HG03108 (cell line): ENCODE measurements around the gene INKA2.
A peak's percentile ranks its signal among the peaks of the same experiment; 100 is the strongest.

ENCODE experiments used
- ATAC-seq: cut with Tn5 transposase; IDR thresholded peaks from one replicate; pipeline ENCODE4 v1.9.1; 2021; ENCODE audit warnings: moderate library complexity; ENCODE audit not compliant: unreplicated experiment

Gene INKA2

DNA sequence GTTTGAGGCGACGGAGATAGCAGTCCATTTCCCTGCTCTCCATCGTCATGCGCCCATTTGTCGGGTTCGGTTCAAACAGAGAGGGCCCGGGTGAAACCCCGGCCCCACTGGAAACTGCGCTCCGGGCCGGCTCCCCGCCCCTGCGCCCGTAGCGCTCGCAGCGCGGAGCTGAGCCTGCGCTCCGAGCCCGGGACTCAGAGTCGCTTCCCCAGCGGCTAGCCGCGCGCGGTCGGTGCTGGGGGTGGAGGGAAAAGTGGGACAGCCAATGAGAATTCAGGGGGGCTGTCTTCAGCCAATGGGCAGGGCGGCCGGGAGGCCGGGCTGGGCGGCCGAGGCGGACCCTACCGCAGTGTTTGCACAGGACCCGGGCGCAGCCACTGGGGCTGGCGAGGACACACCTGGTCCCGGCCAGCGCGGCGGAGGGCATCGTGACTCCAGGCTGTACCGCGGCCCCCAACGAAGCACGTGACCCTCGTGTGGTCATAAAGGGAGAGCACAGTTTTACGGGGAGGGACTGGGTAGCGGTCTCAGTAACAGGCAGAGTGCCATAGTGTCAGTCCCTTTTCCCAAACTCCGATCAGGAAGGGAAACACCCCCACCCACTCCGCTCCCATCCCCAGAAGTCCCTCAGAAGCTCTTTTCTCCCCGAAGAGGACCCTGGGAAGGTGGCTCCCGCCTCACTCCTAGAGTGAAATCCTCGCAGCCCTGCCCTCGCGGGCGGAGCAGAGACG, at the start of gene INKA2:
TSS of gene INKA2 (minus strand) at position 202 of the 731 bp plus-strand sequence. CDS start at position 49, 153 bp downstream.
- ATAC-seq, result peak; percentile 84

GRCh38 chr1:111786669-111787207, 47.5 kb upstream of the INKA2 start:
- no peak for ATAC-seq

GRCh38 chr1:111784273-111784901, 45.2 kb upstream of the INKA2 start:
- no peak for ATAC-seq

GRCh38 chr1:111779546-111779945, 40.4 kb upstream of the INKA2 start:
- no peak for ATAC-seq

DNA sequence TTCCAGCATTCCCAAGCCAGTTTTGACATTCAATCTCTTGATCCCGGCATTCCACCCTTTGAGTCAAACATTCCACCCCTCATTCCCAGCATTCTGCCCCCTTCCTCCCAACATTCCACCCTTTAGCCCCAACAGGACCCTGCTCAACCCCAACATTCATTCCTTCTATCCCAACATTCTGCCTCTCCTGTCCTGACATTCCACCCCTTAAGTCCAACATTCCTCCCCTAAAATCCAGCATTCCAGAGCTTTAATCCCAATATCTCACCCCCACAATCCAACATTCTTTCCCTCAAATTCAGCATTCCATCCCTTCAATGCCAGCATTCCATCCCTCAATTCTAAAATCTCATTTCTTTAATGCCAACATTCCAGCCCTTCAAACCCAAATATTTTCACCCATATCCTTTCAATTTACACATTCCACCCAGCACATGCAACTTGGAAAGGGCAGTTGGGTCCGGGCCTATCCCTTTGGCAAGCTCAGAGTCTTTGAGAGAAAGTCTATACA, 39.4 kb upstream of the INKA2 start:
- no peak for ATAC-seq

DNA sequence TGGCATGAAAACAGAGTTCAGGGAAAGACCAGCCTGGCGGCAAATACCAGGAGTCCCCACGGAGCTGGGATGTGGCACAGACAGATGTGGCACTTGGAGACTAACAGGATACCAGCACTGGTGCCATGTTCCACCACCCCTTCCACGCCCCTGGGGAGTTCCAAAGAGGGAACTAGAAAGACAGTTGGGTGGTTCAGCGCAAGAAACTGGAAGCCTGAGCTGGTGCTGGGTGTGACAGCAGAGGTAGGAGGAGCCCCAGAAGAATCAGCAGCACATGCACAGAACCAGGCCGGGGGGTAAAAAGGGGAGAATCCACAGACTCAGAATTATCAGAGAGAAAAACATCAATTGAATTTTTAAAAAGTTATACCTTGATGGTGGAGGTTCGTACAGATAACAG, 38.9 kb upstream of the INKA2 start:
- no peak for ATAC-seq

DNA sequence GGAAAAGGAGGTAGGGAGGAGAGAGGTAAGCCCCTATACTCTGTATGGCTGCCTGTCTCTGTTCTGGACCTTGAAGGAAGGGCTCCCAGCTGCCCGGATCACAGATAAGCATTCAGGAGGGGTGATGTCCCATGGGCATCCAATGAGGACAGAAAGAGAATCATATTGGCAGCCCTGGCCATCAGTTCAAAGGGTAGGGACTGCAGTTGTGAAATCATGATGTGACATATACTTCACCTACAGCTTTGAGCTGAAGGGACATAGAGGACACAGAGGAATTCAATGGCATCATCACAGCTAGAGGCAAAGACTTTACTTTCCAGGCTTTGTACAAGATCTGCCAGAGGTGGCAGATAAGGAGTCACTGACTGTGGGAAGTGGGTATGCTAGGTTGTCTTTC, 38.1 kb upstream of the INKA2 start:
- no peak for ATAC-seq

DNA sequence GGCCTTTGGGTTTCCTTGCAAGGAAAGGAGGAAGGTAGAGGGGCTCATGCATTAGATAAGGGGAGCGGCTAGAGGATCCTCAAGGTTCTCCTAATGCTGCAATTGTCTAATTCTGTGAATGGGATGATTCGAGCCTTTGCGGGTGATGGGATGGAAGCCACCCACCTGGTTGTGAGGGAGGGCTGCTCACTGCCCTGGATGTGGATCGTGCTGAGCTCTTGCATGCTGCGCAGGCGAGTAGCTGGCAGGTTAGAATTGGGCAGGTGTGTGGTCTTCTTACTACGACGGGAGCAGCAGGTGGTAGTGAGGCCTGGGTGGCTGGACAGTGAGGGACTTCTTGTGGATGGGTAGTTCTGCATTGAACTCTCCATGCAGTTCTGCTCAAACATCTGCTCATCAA, 37.7 kb upstream of the INKA2 start:
- no peak for ATAC-seq

DNA sequence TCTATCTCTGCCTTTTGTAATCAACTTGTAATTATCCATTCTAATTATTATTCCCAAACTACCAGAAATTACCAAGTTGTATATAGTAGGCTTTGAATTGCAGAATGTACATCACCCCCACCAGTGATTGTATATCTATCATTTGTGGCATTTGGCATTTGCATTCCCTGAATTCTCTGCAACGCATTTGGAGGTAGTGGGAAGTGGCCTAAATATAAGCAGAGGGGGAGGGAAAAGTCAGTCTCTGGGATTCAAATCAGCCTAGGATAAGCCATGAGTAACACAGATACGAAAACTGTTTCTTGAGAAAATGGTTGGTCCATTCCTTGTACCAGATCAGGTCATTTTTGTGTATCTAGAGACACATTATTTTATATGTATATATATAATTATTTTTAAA, 37.2 kb upstream of the INKA2 start:
- ATAC-seq, result no peak

GRCh38 chr1:111775966-111776365, 36.8 kb upstream of the INKA2 start:
- no peak for ATAC-seq

DNA sequence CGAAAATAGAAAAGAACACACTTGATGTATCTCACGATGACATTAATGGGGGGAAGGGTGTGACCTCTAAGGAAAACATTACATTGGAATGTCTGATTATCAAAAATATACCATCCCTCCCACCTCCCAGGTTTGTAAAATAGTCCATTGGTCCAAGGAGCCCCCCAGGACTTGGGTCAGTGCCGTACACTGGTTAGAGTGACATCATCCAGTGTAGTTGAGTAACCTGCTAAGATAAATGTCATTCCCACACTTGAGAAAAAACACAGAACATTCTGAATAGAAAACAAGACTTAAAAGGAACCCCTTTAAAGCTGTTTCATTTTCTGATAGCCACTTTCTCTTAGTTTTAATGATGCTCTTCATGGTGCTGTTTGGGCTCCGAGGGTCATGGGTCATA, 31.7 kb upstream of the INKA2 start:
- no peak for ATAC-seq

DNA sequence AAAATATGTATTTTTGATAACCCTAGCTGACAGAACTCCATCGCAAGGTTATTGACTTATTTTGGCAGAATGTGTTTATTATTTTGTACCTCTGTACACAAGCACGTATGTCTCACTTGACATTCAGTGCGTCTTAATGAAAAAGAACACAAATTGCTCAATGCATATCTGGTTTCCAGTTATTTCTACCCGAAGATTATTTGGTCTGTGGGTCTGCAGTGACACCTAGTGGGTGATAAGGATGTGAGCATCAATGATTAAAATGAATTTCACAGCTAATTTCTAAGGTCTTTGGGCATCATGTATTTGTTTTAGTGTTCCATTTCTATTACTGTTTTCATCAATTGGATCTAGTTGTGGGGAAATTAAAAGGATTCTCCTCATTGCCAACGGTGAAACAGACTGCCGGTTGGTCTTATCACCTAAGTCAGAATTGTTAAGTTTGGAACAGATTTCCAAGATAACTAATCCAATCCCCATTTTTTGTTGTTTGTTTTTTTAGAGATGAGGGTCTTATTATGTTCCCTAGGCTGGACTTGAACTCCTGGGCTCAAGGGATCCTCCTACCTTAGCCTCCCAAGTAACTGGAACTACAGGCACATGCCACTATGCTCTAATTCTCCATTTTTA, 30.4 kb upstream of the INKA2 start:
- ATAC-seq, result no peak

- no peak for ATAC-seq
Observed at GRCh38 chr1:111768625-111769024, 29.4 kb upstream of the INKA2 start.

GRCh38 chr1:111768023-111768422, 28.8 kb upstream of the INKA2 start:
- no peak for ATAC-seq

- no peak for ATAC-seq
Observed at GRCh38 chr1:111762332-111762731, 23.1 kb upstream of the INKA2 start.

- no peak for ATAC-seq
Observed at GRCh38 chr1:111761717-111762116, 22.5 kb upstream of the INKA2 start.

DNA sequence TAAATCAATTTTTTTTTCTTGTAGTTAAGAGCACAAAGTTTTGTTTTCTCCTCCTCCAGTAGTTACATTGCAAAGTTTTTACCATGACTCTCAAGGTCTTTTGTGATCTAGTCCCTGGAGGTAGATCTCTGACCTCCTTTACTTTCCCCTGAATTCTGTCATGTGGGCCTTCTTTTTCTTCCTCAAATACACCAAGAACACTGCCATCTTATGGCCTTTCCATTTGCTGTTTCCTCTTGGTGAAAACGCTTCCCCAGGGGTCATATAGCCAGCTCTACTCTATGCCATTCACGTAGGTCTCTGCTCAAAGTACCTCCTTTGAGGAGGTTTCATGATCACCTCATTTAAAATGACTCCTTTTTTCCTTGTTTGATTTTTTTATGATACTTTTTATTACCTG, 19.2 kb upstream of the INKA2 start:
- no peak for ATAC-seq

GRCh38 chr1:111756124-111756513, 16.9 kb upstream of the INKA2 start:
- peak; percentile 1 for ATAC-seq

GRCh38 chr1:111755331-111756123, 16.3 kb upstream of the INKA2 start, which contains the start of gene DDX20:
DDX20 (plus strand) TSS chr1:111755901; CDS start chr1:111755925, 24 bp downstream.
- peak; percentile 87 for ATAC-seq

DNA sequence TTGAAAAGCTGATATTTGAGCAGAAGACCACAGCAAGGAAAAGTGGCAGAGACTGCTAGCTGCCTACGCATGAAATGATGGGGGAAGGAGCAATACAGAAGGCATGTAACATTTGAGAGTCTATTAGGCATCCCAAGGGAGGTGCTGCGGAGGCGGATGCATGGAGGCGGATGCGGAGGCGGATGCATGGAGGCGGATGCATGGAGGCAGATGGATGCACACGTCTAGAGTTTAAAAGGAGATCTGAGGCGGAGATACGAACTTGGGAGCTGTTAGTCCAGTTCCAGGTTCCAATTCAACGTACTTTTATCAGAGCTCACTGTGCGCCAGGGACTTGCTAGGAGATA, 15.8 kb upstream of the INKA2 start:
- ATAC-seq, result peak; percentile 7
